Measurements from ENCODE around the gene ZNF628. TPM values are rescaled to one million over a fixed set of nuclear protein-coding genes. Genes with fewer than 3 reads are reported as not detected.

Gene ZNF628
- total and polyA plus RNA-seq, 2 of the 4 experiments (the other 2 are of a cell fraction), result 0.18 to 1.9 TPM

GRCh38 chr19:55464039-55464661, 12.3 kb upstream of the ZNF628 start:
- Histone ChIP-seq H3K4ac (ENCODE audit: low read depth, low read length) (no peak overlapping the region), H3K4me1 (ENCODE audit: control insufficient read depth, insufficient read depth, low read length) (peaks cover 11% of the 10 kb centered on the region), H3K18ac (ENCODE audit: low read depth, low read length) (no peak overlapping the region), H3K9me1 (ENCODE audit: insufficient read depth, low read length) (peaks cover 4% of the 10 kb centered on the region; the same call in 1 of the 2 replicates), H3K9ac (ENCODE audit: low read depth, low read length) (no peak overlapping the region), H3K14ac (replicated peaks; ENCODE audit: low read depth, low read length) (no peak overlapping the region), H2AK5ac (ENCODE audit: low read depth, low read length) (no peak overlapping the region), H2BK20ac (ENCODE audit: low read depth, low read length) (no peak overlapping the region), H3K56ac (ENCODE audit: extremely low read depth, insufficient read depth, low read length) (no peak overlapping the region), H3K4me2 (ENCODE audit: low read depth, low read length) (no peak overlapping the region), H4K8ac (ENCODE audit: low read depth in 2 of 2, low read length in 2 of 2) (no peak overlapping the region), H3K27ac (ENCODE audit: insufficient read depth, low read length) (no peak overlapping the region), H2BK120ac (ENCODE audit: low read depth, low read length) (no peak overlapping the region), H3K36me3 (ENCODE audit: control insufficient read depth, insufficient read depth, low read length) (no peaks in the 10 kb centered on the region), H3K27me3 (ENCODE audit: control insufficient read depth, insufficient read depth, low read length) (no peaks in the 10 kb centered on the region), H4K91ac (ENCODE audit: insufficient read depth, low read depth, low read length) (no peak overlapping the region), H2AK9ac (replicated peaks; ENCODE audit: low read depth, low read length, poor library complexity) (no peak overlapping the region), H2AFZ (replicated peaks; ENCODE audit: low read length, poor library complexity) (no peak overlapping the region), H3K79me1 (ENCODE audit: low read depth in 1 of 2, low read length in 2 of 2) (peaks cover 5 to 21% of the 10 kb centered on the region in 2 experiments; a peak in 3 of 4 replicates), H4K20me1 (ENCODE audit: insufficient read depth, low read length) (peaks cover 4% of the 10 kb centered on the region; the same call in 1 of the 2 replicates), H2BK5ac (ENCODE audit: low read depth, low read length, poor library complexity, severe bottlenecking) (no peak overlapping the region), H3K4me3 (ENCODE audit: insufficient read depth, low read depth, low read length) (no peak overlapping the region), H3K9me3 (ENCODE audit: control insufficient read depth, insufficient read depth, low read length) (no peaks in the 10 kb centered on the region), H2BK15ac (ENCODE audit: low read depth, low read length) (no peak overlapping the region), H4K5ac (ENCODE audit: low read depth, low read length) (no peak overlapping the region), H3K23ac (ENCODE audit: low read depth, low read length) (no peak overlapping the region)
- no TSS peak for BruUV-seq (replicated peaks)
- intact Hi-C loops (cut with micrococcal nuclease), result no loop called here
- ATAC-seq (ENCODE audit: low read depth) (no peak), DNase-seq (no peak)
- dilution Hi-C loops (cut with HindIII; ENCODE audit: low sequenced_read_pairs, unreplicated experiment), result no loop called here
- ChIA-PET CTCF (no interaction called here), POLR2A (ENCODE audit: unreplicated experiment) (no interaction called here)
- WGBS, 2 experiments (ENCODE audit: extremely low coverage in 2 of 2, insufficient read length in 1 of 2), result 59% methylated on average over 9 of the region's 23 CpGs; no CpG with 5 or more reads in 1 of the 2 experiments
- in situ Hi-C loops (cut with MboI; ENCODE audit: low sequenced_read_pairs), result no loop called here
- TF ChIP-seq MAZ (IDR thresholded peaks at IDR 0.05; ENCODE audit: borderline replicate concordance, low read depth, low read length), result no peak
- no peak for TF ChIP-seq ELK1 (IDR thresholded peaks at IDR 0.05; ENCODE audit: borderline replicate concordance, low read depth, low read length)
- TF ChIP-seq POLR2A (IDR thresholded peaks at IDR 0.05; ENCODE audit: low read depth, low read length), result no peak
- no peak for TF ChIP-seq CHD1 (IDR thresholded peaks at IDR 0.05; ENCODE audit: low read depth, low read length)
- TF ChIP-seq, protein P1, sequence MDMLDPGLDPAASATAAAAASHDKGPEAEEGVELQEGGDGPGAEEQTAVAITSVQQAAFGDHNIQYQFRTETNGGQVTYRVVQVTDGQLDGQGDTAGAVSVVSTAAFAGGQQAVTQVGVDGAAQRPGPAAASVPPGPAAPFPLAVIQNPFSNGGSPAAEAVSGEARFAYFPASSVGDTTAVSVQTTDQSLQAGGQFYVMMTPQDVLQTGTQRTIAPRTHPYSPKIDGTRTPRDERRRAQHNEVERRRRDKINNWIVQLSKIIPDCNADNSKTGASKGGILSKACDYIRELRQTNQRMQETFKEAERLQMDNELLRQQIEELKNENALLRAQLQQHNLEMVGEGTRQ (IDR thresholded peaks at IDR 0.05; ENCODE audit: low read depth, low read length), result no peak
- no peak for TF ChIP-seq SMC3 (IDR thresholded peaks at IDR 0.05; ENCODE audit: low read depth, low read length)
- TF ChIP-seq RFX5 (IDR thresholded peaks at IDR 0.05; ENCODE audit: low read depth, low read length), result no peak
- TF ChIP-seq, protein P2, sequence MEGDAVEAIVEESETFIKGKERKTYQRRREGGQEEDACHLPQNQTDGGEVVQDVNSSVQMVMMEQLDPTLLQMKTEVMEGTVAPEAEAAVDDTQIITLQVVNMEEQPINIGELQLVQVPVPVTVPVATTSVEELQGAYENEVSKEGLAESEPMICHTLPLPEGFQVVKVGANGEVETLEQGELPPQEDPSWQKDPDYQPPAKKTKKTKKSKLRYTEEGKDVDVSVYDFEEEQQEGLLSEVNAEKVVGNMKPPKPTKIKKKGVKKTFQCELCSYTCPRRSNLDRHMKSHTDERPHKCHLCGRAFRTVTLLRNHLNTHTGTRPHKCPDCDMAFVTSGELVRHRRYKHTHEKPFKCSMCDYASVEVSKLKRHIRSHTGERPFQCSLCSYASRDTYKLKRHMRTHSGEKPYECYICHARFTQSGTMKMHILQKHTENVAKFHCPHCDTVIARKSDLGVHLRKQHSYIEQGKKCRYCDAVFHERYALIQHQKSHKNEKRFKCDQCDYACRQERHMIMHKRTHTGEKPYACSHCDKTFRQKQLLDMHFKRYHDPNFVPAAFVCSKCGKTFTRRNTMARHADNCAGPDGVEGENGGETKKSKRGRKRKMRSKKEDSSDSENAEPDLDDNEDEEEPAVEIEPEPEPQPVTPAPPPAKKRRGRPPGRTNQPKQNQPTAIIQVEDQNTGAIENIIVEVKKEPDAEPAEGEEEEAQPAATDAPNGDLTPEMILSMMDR (conservative IDR thresholded peaks at IDR 0.05; ENCODE audit: low read depth, low read length), result no peak
- TF ChIP-seq RAD21 (IDR thresholded peaks at IDR 0.05; ENCODE audit: low read length), result no peak
- no peak for TF ChIP-seq MAFK (IDR thresholded peaks at IDR 0.05; ENCODE audit: low read depth, low read length)
- TF ChIP-seq RCOR1 (IDR thresholded peaks at IDR 0.05; ENCODE audit: insufficient replicate concordance, low read length), result no peak
- TF ChIP-seq MXI1 (IDR thresholded peaks at IDR 0.05; ENCODE audit: borderline replicate concordance, low read depth, low read length), result no peak
- no peak for TF ChIP-seq CEBPB (IDR thresholded peaks at IDR 0.05; ENCODE audit: low read depth, low read length)
- TF ChIP-seq FOS (IDR thresholded peaks at IDR 0.05; ENCODE audit: low read depth, low read length), result no peak
